Measurements from ENCODE around the gene PPM1L. TPM values are rescaled to one million over a fixed set of nuclear protein-coding genes. Genes with fewer than 3 reads are reported as not detected.
"Not testable (repeated sequence)": the region's sequence is repeated elsewhere in the genome, so short reads cannot be mapped to it uniquely, and the experiment has no call there.

The PPM1L gene
- total RNA-seq, 2 donors from 2014 or later: 3.5 to 14.6 TPM

DNA sequence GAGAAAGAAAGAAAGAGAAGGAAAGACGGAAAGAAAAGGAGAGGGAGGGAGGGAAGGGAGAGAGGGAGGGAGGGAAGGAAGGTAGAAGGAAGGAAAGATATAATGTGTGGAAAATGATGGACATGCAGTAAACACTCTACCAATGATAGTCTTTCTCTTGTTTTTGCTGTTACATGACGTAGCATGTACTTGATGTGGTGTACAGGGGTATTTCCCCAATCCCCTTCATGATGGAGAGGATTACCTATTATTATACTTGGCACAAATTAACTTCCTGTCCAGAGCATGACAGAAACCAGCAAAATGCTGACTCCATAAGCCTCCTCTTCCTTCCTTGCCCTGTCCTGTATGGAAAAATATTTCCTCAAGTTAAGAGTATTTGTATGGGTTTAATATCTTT, 224.7 kb downstream of the PPM1L start:
- no peak overlapping the region for H3K4me3 Mint-ChIP-seq
- H3K27me3 Mint-ChIP-seq: no peaks in the 10 kb centered on the region
- DNase-seq: no peak
- ATAC-seq: peak; percentile 42
- no peaks in the 10 kb centered on the region for H3K9me3 ChIP-seq (ENCODE audit: control insufficient read depth, low read length, poor library complexity, severe bottlenecking)
- H3K4me1 Mint-ChIP-seq: no peaks in the 10 kb centered on the region
- H3K36me3 Mint-ChIP-seq (ENCODE audit: low read depth): peaks cover 4% of the 10 kb centered on the region
- H3K27ac Mint-ChIP-seq: no peak overlapping the region

- Mint-ChIP-seq H3K4me3 (no peak overlapping the region), H3K27me3 (no peaks in the 10 kb centered on the region), H3K36me3 (ENCODE audit: low read depth) (peaks cover 4% of the 10 kb centered on the region), H3K27ac (no peak overlapping the region), H3K4me1 (no peaks in the 10 kb centered on the region)
- H3K9me3 ChIP-seq (ENCODE audit: control insufficient read depth, low read length, poor library complexity, severe bottlenecking): no peaks in the 10 kb centered on the region
- peak; percentile 53 for ATAC-seq
- no peak for DNase-seq
Observed at GRCh38 chr3:160981217-160981938, 225.3 kb downstream of the PPM1L start.

DNA sequence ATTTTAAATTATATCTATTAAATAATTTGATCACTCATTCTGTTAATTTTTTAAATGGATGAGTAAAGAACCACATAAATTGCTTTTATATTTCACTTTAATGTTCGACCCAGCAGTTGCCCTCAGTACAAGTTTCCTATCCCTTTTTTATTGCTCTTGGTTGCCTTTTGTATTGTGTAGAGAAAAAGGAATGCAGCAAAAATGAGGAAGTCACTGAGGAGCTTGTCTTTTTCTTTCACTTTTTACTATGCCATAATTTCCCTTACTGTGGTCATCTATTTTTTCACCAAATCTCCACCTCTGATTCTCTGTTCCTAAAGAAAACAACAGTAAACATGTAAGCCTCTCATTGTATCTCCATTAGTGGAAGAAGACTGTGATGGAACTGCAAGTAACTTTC, 226.5 kb downstream of the PPM1L start:
- Mint-ChIP-seq H3K4me1 (peaks cover under 1% of the 10 kb centered on the region), H3K36me3 (ENCODE audit: low read depth) (peaks cover 4% of the 10 kb centered on the region), H3K4me3 (no peak overlapping the region), H3K27ac (no peak overlapping the region), H3K27me3 (no peaks in the 10 kb centered on the region)
- H3K9me3 ChIP-seq (ENCODE audit: control insufficient read depth, low read length, poor library complexity, severe bottlenecking): no peaks in the 10 kb centered on the region
- no peak for DNase-seq
- no peak for ATAC-seq

GRCh38 chr3:160983900-160984299, 227.9 kb downstream of the PPM1L start:
- H3K4me1 Mint-ChIP-seq; H3K4me3 Mint-ChIP-seq; H3K36me3 Mint-ChIP-seq (ENCODE audit: low read depth); ATAC-seq; H3K27ac Mint-ChIP-seq; H3K27me3 Mint-ChIP-seq; DNase-seq; H3K9me3 ChIP-seq (ENCODE audit: control insufficient read depth, low read length, poor library complexity, severe bottlenecking): not testable (repeated sequence)

- Mint-ChIP-seq H3K4me1 (peaks cover 2% of the 10 kb centered on the region), H3K36me3 (ENCODE audit: low read depth) (peaks cover 2% of the 10 kb centered on the region)
Observed at GRCh38 chr3:160986069-160986468, 230.0 kb downstream of the PPM1L start.

GRCh38 chr3:160987982-160988964, 232.2 kb downstream of the PPM1L start:
- no peaks in the 10 kb centered on the region for H3K9me3 ChIP-seq (ENCODE audit: control insufficient read depth, low read length, poor library complexity, severe bottlenecking)
- H3K4me1 Mint-ChIP-seq: peaks cover 2% of the 10 kb centered on the region
- H3K27ac Mint-ChIP-seq: no peak overlapping the region
- no peaks in the 10 kb centered on the region for H3K27me3 Mint-ChIP-seq
- H3K36me3 Mint-ChIP-seq (ENCODE audit: low read depth): no peaks in the 10 kb centered on the region
- no peak for DNase-seq
- no peak overlapping the region for H3K4me3 Mint-ChIP-seq
- ATAC-seq: no peak

More at GRCh38 chr3:160986069-160986468, 230.0 kb downstream of the PPM1L start:
- H3K27ac Mint-ChIP-seq: no peak overlapping the region
- no peak for DNase-seq
- no peak for ATAC-seq
- H3K27me3 Mint-ChIP-seq: no peaks in the 10 kb centered on the region
- no peak overlapping the region for H3K4me3 Mint-ChIP-seq
- no peaks in the 10 kb centered on the region for H3K9me3 ChIP-seq (ENCODE audit: control insufficient read depth, low read length, poor library complexity, severe bottlenecking)

- DNase-seq (no peak), ATAC-seq (no peak)
- Mint-ChIP-seq H3K4me1 (peaks cover 2% of the 10 kb centered on the region), H3K4me3 (no peak overlapping the region), H3K36me3 (ENCODE audit: low read depth) (peaks cover 4% of the 10 kb centered on the region), H3K27ac (no peak overlapping the region), H3K27me3 (no peaks in the 10 kb centered on the region)
- H3K9me3 ChIP-seq (ENCODE audit: control insufficient read depth, low read length, poor library complexity, severe bottlenecking): no peaks in the 10 kb centered on the region
Observed at GRCh38 chr3:160990446-160990845, 234.4 kb downstream of the PPM1L start.

- Mint-ChIP-seq H3K4me3 (no peak overlapping the region), H3K27me3 (no peaks in the 10 kb centered on the region), H3K4me1 (no peaks in the 10 kb centered on the region), H3K36me3 (ENCODE audit: low read depth) (peaks cover 4% of the 10 kb centered on the region), H3K27ac (no peak overlapping the region)
- ATAC-seq (no peak), DNase-seq (no peak)
- no peaks in the 10 kb centered on the region for H3K9me3 ChIP-seq (ENCODE audit: control insufficient read depth, low read length, poor library complexity, severe bottlenecking)
Observed at GRCh38 chr3:160992712-160993111, 236.7 kb downstream of the PPM1L start.

GRCh38 chr3:160996811-160997210, 240.8 kb downstream of the PPM1L start:
- no peak for DNase-seq
- Mint-ChIP-seq H3K4me3 (no peak overlapping the region), H3K36me3 (ENCODE audit: low read depth) (peaks cover 4% of the 10 kb centered on the region), H3K27me3 (no peaks in the 10 kb centered on the region), H3K4me1 (no peaks in the 10 kb centered on the region), H3K27ac (no peak overlapping the region)
- no peak for ATAC-seq
- no peaks in the 10 kb centered on the region for H3K9me3 ChIP-seq (ENCODE audit: control insufficient read depth, low read length, poor library complexity, severe bottlenecking)

DNA sequence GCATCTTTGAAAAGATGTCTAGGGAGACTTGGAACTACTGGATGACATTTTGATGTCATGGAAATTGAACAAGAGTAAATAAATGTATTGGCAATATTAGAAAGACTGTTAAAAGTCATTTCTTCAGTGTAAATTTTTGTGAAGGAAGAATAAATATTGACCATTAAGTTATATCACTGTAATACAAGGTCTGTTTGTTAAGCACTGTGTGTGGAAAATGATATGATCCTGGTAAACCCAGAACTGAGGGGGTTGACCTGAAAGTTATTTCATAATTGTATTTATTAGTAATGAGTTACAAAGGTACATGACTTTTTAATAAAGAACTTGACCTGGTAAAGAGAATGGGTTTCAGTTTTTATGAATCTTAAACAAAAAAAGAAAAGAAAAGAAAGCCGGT, 242.6 kb downstream of the PPM1L start:
- Mint-ChIP-seq H3K4me3 (no peak overlapping the region), H3K27ac (no peak overlapping the region), H3K27me3 (no peaks in the 10 kb centered on the region), H3K36me3 (ENCODE audit: low read depth) (peaks cover 4% of the 10 kb centered on the region), H3K4me1 (no peaks in the 10 kb centered on the region)
- H3K9me3 ChIP-seq (ENCODE audit: control insufficient read depth, low read length, poor library complexity, severe bottlenecking): no peaks in the 10 kb centered on the region
- ATAC-seq (no peak), DNase-seq (no peak)

DNA sequence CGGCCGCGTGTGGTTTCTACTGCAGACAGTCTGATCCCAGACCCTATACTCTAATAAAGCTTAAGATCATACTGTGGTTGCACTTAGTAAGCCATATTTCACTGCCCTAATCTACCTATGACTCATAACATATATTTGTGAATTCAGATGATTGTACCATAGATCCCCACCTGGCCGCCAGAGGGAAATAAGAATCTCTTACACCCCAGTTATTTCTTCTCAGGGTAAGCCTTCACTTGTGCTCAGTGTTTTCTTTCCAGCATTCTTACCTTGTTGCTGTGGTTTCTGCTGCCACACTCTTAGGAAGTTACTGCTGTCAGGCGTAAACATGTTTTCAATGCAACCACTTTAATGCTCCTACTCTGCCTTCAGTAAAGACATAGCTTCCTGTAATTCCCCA, 243.2 kb downstream of the PPM1L start:
- no peak for DNase-seq

DNA sequence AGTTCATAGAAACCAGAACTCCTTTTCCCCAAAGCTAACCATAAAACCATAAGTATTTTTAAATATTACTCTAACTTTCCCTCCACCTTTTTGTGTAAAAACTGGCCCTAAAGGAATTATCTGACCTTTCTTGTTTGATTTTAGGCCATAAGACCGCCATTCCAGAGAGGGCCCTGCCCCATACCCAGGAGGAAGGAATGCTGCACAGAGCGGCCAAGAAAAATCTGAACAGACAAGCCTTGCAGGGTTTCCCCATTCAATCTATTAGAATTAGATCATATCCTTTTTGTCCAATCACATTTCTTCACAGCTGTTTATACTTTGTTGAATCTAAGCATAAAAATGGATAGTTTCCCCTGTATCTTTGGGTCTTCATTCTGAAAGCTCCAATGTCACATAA, 252.1 kb downstream of the PPM1L start:
- DNase-seq: no peak
- H3K4me1 Mint-ChIP-seq: no peaks in the 10 kb centered on the region
- ATAC-seq: no peak
- no peak overlapping the region for H3K4me3 Mint-ChIP-seq
- no peak overlapping the region for H3K27ac Mint-ChIP-seq
- H3K36me3 Mint-ChIP-seq (ENCODE audit: low read depth): no peaks in the 10 kb centered on the region
- no peaks in the 10 kb centered on the region for H3K27me3 Mint-ChIP-seq
- H3K9me3 ChIP-seq (ENCODE audit: control insufficient read depth, low read length, poor library complexity, severe bottlenecking): no peaks in the 10 kb centered on the region

More for the DNA sequence above, 243.2 kb downstream of the PPM1L start:
- Mint-ChIP-seq H3K36me3 (ENCODE audit: low read depth) (peaks cover 4% of the 10 kb centered on the region), H3K4me3 (no peak overlapping the region), H3K27me3 (no peaks in the 10 kb centered on the region), H3K27ac (no peak overlapping the region), H3K4me1 (no peaks in the 10 kb centered on the region)
- no peak for ATAC-seq
- no peaks in the 10 kb centered on the region for H3K9me3 ChIP-seq (ENCODE audit: control insufficient read depth, low read length, poor library complexity, severe bottlenecking)

- H3K9me3 ChIP-seq (ENCODE audit: control insufficient read depth, low read length, poor library complexity, severe bottlenecking): not testable (repeated sequence)
Observed at GRCh38 chr3:161010151-161010550, 254.1 kb downstream of the PPM1L start.

More at GRCh38 chr3:161010151-161010550, 254.1 kb downstream of the PPM1L start:
- H3K27ac Mint-ChIP-seq; H3K4me1 Mint-ChIP-seq; H3K27me3 Mint-ChIP-seq; DNase-seq; ATAC-seq; H3K4me3 Mint-ChIP-seq; H3K36me3 Mint-ChIP-seq (ENCODE audit: low read depth): not testable (repeated sequence)
